ENCODE results near the gene MPV17L.
"Not testable (repeated sequence)": the region's sequence is repeated elsewhere in the genome, so short reads cannot be mapped to it uniquely, and the experiment has no call there.

The MPV17L gene

DNA sequence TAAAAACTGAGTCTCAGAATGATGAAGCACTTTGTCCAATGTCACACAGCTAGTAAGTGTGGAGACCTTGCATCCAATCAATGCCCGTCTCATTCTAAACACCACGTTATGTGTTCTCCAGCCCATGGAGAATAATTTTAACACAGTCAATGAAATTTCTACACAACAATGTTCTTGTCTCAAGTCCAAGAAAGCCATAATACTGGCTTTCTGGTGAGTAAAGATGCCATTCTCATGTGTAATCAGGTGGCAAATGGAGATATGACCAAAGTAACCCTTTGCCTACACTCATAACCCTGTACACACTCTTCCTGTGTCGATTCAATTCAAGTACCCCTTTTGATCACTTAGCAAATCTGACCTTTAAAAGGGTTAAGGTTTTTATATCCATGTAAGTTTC, 12.7 kb upstream of the MPV17L start:
- not testable (repeated sequence) for H3K4me1 ChIP-seq (ENCODE audit: control insufficient read depth in 2 of 2, insufficient read depth in 1 of 2, low read depth in 1 of 2, low read length in 2 of 2)

DNA sequence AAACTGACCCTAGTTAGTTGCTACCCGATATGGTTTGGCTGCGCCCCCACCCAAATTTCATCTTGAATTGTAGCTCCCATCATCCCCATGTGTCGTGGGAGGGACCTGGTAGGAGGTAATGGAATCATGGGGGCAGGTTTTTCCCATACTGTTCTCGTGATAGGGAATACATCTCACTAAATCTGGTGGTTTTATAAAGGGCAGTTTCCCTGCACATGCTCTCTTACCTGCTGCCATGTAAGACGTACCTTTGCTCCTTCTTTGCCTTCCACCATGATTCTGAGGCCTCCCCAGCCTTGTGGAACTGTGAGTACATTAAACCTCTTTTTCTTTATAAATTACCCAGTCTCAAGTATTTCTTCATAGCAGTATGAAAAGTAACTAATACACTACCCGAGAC, 7.5 kb upstream of the MPV17L start:
- not testable (repeated sequence) for H2AK5ac ChIP-seq (ENCODE audit: low read depth, low read length); H3K27me3 ChIP-seq (ENCODE audit: control insufficient read depth in 3 of 3, insufficient read depth in 3 of 3, low read depth in 1 of 3, low read length in 3 of 3); H3K36me3 ChIP-seq (replicated peaks in 1 of 2; ENCODE audit: control insufficient read depth in 2 of 2, insufficient read depth in 2 of 2, low read length in 2 of 2); H3K4me2 ChIP-seq (ENCODE audit: insufficient read depth, low read length, poor library complexity, severe bottlenecking); H3K9me3 ChIP-seq (replicated peaks in 1 of 2; ENCODE audit: control insufficient read depth in 2 of 2, insufficient read depth in 1 of 2, low read depth in 1 of 2, low read length in 2 of 2); H4K8ac ChIP-seq (ENCODE audit: low read depth, low read length); H3K4ac ChIP-seq (ENCODE audit: low read length); H2BK15ac ChIP-seq (ENCODE audit: low read length); H3K9ac ChIP-seq (ENCODE audit: low read depth, low read length, poor library complexity); H2BK120ac ChIP-seq (ENCODE audit: low read depth, low read length); H3K23ac ChIP-seq (ENCODE audit: low read depth, low read length, poor library complexity); H2AFZ ChIP-seq (ENCODE audit: low read length); H3K79me1 ChIP-seq (ENCODE audit: low read depth, low read length); DNase-seq (ENCODE audit: low spot score); H3K18ac ChIP-seq (ENCODE audit: low read length); H3K14ac ChIP-seq (ENCODE audit: low read length); H3K27ac ChIP-seq (replicated peaks; ENCODE audit: low read length); H2BK5ac ChIP-seq (ENCODE audit: low read length); H2BK12ac ChIP-seq (ENCODE audit: low read length); H3K4me1 ChIP-seq (ENCODE audit: control insufficient read depth in 2 of 2, insufficient read depth in 1 of 2, low read depth in 1 of 2, low read length in 2 of 2); H4K91ac ChIP-seq (ENCODE audit: low read depth, low read length, poor library complexity); H3K4me3 ChIP-seq (ENCODE audit: low read length in 2 of 2)
- no CpG with 5 or more reads among the region's 6 CpGs for WGBS, 2 donors (ENCODE audit: extremely low coverage in 2 of 2, insufficient read length in 2 of 2, insufficient replicate concordance in 1 of 2)

More for the DNA sequence above, 12.7 kb upstream of the MPV17L start:
- not testable (repeated sequence) for H3K18ac ChIP-seq (ENCODE audit: low read length); H3K36me3 ChIP-seq (replicated peaks in 1 of 2; ENCODE audit: control insufficient read depth in 2 of 2, insufficient read depth in 2 of 2, low read length in 2 of 2); H2AK5ac ChIP-seq (ENCODE audit: low read depth, low read length); H4K91ac ChIP-seq (ENCODE audit: low read depth, low read length, poor library complexity); H3K4me2 ChIP-seq (ENCODE audit: insufficient read depth, low read length, poor library complexity, severe bottlenecking); H3K27ac ChIP-seq (replicated peaks; ENCODE audit: low read length); H3K23ac ChIP-seq (ENCODE audit: low read depth, low read length, poor library complexity); H2BK12ac ChIP-seq (ENCODE audit: low read length); DNase-seq (ENCODE audit: low spot score); H3K4ac ChIP-seq (ENCODE audit: low read length); H2AFZ ChIP-seq (ENCODE audit: low read length); H2BK5ac ChIP-seq (ENCODE audit: low read length); H2BK15ac ChIP-seq (ENCODE audit: low read length); H3K4me3 ChIP-seq (ENCODE audit: low read length in 2 of 2); H3K14ac ChIP-seq (ENCODE audit: low read length); H3K9me3 ChIP-seq (replicated peaks in 1 of 2; ENCODE audit: control insufficient read depth in 2 of 2, insufficient read depth in 1 of 2, low read depth in 1 of 2, low read length in 2 of 2); H3K9ac ChIP-seq (ENCODE audit: low read depth, low read length, poor library complexity); H3K27me3 ChIP-seq (ENCODE audit: control insufficient read depth in 3 of 3, insufficient read depth in 3 of 3, low read depth in 1 of 3, low read length in 3 of 3); H2BK120ac ChIP-seq (ENCODE audit: low read depth, low read length); H4K8ac ChIP-seq (ENCODE audit: low read depth, low read length); H3K79me1 ChIP-seq (ENCODE audit: low read depth, low read length)
- WGBS, 2 donors (ENCODE audit: extremely low coverage in 2 of 2, insufficient read length in 2 of 2, insufficient replicate concordance in 1 of 2) = no CpG with 5 or more reads among the region's 3 CpGs

GRCh38 chr16:15389916-15390315, 5.6 kb upstream of the MPV17L start:
- WGBS, 2 donors (ENCODE audit: extremely low coverage in 2 of 2, insufficient read length in 2 of 2, insufficient replicate concordance in 1 of 2) = no CpG with 5 or more reads among the region's 5 CpGs
- not testable (repeated sequence) for H3K4me1 ChIP-seq (ENCODE audit: control insufficient read depth in 2 of 2, insufficient read depth in 1 of 2, low read depth in 1 of 2, low read length in 2 of 2); H4K91ac ChIP-seq (ENCODE audit: low read depth, low read length, poor library complexity); H3K9me3 ChIP-seq (replicated peaks in 1 of 2; ENCODE audit: control insufficient read depth in 2 of 2, insufficient read depth in 1 of 2, low read depth in 1 of 2, low read length in 2 of 2); H3K14ac ChIP-seq (ENCODE audit: low read length); H2AK5ac ChIP-seq (ENCODE audit: low read depth, low read length); H3K4me3 ChIP-seq (ENCODE audit: low read length in 2 of 2); H3K4me2 ChIP-seq (ENCODE audit: insufficient read depth, low read length, poor library complexity, severe bottlenecking); H3K27ac ChIP-seq (replicated peaks; ENCODE audit: low read length); H3K23ac ChIP-seq (ENCODE audit: low read depth, low read length, poor library complexity); H3K79me1 ChIP-seq (ENCODE audit: low read depth, low read length); H3K27me3 ChIP-seq (ENCODE audit: control insufficient read depth in 3 of 3, insufficient read depth in 3 of 3, low read depth in 1 of 3, low read length in 3 of 3); H3K4ac ChIP-seq (ENCODE audit: low read length); H3K9ac ChIP-seq (ENCODE audit: low read depth, low read length, poor library complexity); H2BK12ac ChIP-seq (ENCODE audit: low read length); H2BK5ac ChIP-seq (ENCODE audit: low read length); H2BK15ac ChIP-seq (ENCODE audit: low read length); H4K8ac ChIP-seq (ENCODE audit: low read depth, low read length); H3K36me3 ChIP-seq (replicated peaks in 1 of 2; ENCODE audit: control insufficient read depth in 2 of 2, insufficient read depth in 2 of 2, low read length in 2 of 2); H2BK120ac ChIP-seq (ENCODE audit: low read depth, low read length); DNase-seq (ENCODE audit: low spot score); H3K18ac ChIP-seq (ENCODE audit: low read length); H2AFZ ChIP-seq (ENCODE audit: low read length)

DNA sequence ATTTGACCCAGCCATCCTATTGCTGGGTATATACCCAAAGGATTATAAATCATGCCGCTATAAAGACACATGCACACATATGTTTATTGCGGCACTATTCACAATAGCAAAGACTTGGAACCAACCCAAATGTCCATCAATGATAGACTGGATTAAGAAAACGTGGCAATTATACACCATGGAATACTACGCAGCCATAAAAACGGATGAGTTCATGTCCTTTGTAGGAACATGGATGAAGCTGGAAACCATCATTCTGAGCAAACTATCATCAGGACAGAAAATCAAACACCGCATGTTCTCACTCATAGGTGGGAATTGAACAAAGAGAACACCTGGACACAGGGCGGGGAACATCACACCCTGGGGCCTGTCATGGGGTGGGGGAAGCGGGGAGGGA, 2.5 kb upstream of the MPV17L start:
- DNase-seq (ENCODE audit: low spot score); H2BK120ac ChIP-seq (ENCODE audit: low read depth, low read length); H2BK12ac ChIP-seq (ENCODE audit: low read length); H4K8ac ChIP-seq (ENCODE audit: low read depth, low read length); H3K27me3 ChIP-seq (ENCODE audit: control insufficient read depth in 3 of 3, insufficient read depth in 3 of 3, low read depth in 1 of 3, low read length in 3 of 3); H3K18ac ChIP-seq (ENCODE audit: low read length); H3K14ac ChIP-seq (ENCODE audit: low read length); H3K4ac ChIP-seq (ENCODE audit: low read length); H4K91ac ChIP-seq (ENCODE audit: low read depth, low read length, poor library complexity); H2BK15ac ChIP-seq (ENCODE audit: low read length); H2AK5ac ChIP-seq (ENCODE audit: low read depth, low read length); H3K4me3 ChIP-seq (ENCODE audit: low read length in 2 of 2); H3K27ac ChIP-seq (replicated peaks; ENCODE audit: low read length); H3K9ac ChIP-seq (ENCODE audit: low read depth, low read length, poor library complexity); H3K23ac ChIP-seq (ENCODE audit: low read depth, low read length, poor library complexity); H2BK5ac ChIP-seq (ENCODE audit: low read length); H2AFZ ChIP-seq (ENCODE audit: low read length); H3K36me3 ChIP-seq (replicated peaks in 1 of 2; ENCODE audit: control insufficient read depth in 2 of 2, insufficient read depth in 2 of 2, low read length in 2 of 2); H3K4me2 ChIP-seq (ENCODE audit: insufficient read depth, low read length, poor library complexity, severe bottlenecking); H3K9me3 ChIP-seq (replicated peaks in 1 of 2; ENCODE audit: control insufficient read depth in 2 of 2, insufficient read depth in 1 of 2, low read depth in 1 of 2, low read length in 2 of 2); H3K4me1 ChIP-seq (ENCODE audit: control insufficient read depth in 2 of 2, insufficient read depth in 1 of 2, low read depth in 1 of 2, low read length in 2 of 2); H3K79me1 ChIP-seq (ENCODE audit: low read depth, low read length): not testable (repeated sequence)
- WGBS, 2 donors (ENCODE audit: extremely low coverage in 2 of 2, insufficient read length in 2 of 2, insufficient replicate concordance in 1 of 2) = no CpG with 5 or more reads among the region's 8 CpGs
